Sciatic nerve (tissue), 2 donors: ENCODE results near the gene CACNB2. TPM values are rescaled to one million over a fixed set of nuclear protein-coding genes. Genes with fewer than 3 reads are reported as not detected.

Source experiments
- ATAC-seq: fragments of 200-7000 bp; cut with Tn5 transposase; one replicate; pipeline ENCODE4 v1.9.1; 2020; ENCODE audit warnings: mild to moderate bottlenecking, moderate library complexity
- DNase-seq: peaks from one replicate; pipeline ENCODE4 v3.0.0-alpha.2; 2020; ENCODE audit warnings: low spot score
- intact Hi-C: fragments of 100-400 bp; cut with DNase I; formaldehyde crosslinking; loops from one replicate; pipeline ENCODE4 v1.14.2; 2022
- total RNA-seq: library from RNA; stranded (reverse); fragmentation: NEBNext Ultra II Directional; extraction: Animal tissue kit (Norgen Biotek cat#: 25700); gene quantifications from one replicate; pipeline ENCODE4 v1.2.1, GENCODE V29; 2021
- donor health status: DM: no; HTN: no; CAD: no.
- donor health status: DM: no; HTN: no; CAD: no.

The CACNB2 gene
- total RNA-seq, 1 donor from 2014 or later, result 1.2 TPM

DNA sequence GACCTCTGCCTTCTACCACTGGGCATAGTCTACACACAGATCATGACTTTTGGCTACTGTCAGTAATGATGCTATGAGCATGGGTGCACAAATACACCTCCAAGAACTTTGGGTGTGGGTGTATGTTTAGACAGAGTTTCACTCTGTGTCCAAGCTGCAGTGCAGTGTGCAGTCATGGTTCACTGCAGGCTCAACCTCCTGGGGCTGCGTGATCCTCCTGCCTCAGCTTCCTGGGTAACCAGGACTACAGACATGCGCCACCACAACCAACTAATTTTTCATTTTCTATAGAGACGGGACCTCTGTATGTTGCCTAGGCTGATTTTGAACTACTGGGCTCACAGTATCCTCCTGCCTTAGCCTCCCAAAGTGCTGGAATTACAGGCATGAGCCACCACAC, 316.8 kb downstream of the CACNB2 start:
- intact Hi-C loops, result no loop called here
- ATAC-seq, result no peak
- no peak for DNase-seq

DNA sequence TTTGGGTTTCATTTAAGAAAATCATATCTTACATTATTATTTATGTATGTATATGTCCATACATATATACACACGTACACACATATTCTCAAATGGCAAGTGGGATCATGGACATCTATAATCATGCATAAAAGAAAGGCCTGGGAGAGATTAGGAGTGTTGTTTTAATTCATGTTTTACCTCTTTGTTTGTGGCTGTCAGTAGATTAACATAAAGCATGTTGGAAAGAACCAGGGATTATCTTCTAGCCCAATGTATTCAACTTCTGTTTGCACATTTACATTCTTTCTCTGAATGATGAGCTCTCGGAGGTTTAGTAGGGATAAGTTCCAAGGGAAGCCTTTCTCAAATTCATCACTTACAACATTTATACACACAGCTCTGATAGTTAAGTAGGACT, 319.8 kb downstream of the CACNB2 start:
- DNase-seq (no peak), ATAC-seq (no peak)
- intact Hi-C loops, result no loop called here

DNA sequence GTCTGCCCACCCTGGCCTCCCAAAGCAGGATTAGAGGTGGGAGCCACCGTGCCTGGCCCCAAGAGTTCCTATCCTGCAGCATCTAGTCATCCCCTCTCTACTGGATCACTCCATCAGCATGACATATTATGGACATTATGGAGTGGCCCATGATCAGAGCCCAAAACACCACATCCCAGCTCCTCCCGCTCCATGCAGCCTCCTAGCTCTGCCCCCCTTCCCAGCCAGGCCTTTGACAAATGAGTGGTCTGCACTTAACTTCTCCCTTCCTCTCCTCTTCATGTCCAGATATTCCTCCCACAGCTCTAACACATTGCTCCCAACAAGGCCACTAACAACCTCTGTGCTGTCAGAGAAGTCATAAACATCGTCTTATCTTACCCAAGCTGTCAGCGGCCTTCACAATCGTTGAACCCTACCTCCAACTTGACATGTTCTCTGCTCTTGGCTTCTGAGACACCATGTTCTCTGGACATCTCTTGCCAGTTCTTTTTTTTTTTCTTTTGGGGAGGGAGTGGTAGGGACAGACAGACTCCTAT, 323.5 kb downstream of the CACNB2 start:
- intact Hi-C loops, result no loop called here
- DNase-seq (no peak), ATAC-seq (no peak)

DNA sequence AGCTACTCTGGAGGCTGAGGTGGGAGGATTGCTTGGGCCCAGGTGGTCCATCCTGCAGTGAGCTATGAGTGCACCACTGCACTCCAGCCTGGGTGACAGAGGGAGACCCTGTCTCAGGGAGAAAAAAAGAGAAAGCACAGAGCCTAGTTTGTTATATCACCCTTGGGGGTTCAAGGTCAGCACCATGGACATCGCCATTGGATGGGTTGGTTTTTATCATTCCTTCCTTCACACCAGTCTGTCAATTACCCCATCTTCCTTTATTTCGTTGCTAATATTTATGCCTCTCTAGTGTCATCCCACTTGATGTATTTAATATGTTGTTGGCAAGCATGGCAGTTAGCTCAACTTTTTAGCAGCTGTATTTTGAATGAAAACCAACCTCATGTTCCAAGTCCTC, 328.9 kb downstream of the CACNB2 start:
- intact Hi-C loops, result no loop called here
- DNase-seq (no peak), ATAC-seq (no peak)

DNA sequence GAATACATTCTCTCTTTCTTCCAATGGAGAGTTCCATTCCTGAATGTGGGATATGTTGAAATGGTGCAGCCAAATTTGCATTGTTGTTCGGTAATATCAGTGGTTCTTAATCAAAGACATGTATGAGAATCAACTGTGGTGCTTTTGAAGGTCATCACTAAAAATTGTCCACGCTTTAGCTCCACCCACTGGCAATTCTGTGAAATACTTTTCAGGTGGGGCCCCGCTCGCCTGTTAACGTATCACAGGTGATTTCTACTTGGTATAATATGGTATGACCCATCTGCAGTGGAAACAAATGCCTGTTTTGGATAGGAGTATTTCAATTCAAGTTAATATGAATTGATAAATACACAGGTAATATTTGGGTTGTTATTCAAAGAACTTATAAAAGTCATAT, 332.8 kb downstream of the CACNB2 start:
- DNase-seq, result no peak
- intact Hi-C loops, result no loop called here
- no peak for ATAC-seq

DNA sequence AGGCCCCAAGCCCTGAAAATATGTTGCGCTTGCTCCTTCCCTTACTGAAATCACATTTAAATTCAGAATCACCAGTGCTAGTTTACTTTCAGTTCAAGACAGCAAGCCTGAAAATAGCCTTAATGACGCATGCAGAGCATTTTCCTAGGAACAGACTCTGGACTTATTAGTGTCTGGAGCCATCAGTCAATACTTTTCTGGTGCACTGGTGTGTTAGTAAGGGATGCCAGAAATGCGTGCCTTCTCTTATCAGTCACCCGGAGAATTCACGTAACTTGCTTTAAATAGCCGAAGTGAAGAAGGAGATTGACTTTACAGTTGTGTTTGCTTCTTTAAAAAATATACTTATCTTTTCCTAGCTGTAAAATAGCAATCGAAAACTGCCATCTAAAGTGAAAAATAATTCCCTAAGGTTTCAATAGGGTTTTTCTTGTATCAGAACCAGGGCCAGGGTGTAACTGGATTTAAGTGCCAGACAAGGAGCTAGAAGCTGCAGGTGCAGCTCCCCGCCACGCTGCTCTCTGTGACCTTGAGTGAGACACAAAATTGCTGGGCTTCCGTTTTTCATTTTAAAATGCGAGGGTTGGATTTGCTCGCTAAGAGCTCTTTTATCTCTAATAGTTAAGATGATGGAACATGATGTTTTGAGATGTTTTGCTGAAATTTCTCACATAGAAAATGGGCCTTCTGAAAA, 333.3 kb downstream of the CACNB2 start:
- intact Hi-C loops, result no loop called here
- DNase-seq (no peak), ATAC-seq (no peak)

DNA sequence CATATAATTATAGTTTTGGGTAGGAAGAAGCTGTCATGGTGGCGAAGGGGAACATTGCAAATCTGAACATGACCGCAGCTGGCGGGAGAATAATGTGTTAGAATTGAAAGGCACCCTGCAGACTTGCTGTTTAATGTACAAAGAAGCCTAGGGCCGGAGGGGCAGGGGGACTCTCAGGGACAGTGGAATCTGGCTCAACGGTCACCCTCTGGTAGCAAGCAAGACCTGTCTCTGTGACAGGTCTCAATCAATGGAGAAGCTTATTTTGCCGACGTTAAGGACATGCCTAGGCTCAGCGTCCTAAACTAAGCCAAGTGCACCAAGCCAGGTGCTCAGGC, 333.9 kb downstream of the CACNB2 start:
- DNase-seq (no peak), ATAC-seq (no peak)
- intact Hi-C loops, result no loop called here

DNA sequence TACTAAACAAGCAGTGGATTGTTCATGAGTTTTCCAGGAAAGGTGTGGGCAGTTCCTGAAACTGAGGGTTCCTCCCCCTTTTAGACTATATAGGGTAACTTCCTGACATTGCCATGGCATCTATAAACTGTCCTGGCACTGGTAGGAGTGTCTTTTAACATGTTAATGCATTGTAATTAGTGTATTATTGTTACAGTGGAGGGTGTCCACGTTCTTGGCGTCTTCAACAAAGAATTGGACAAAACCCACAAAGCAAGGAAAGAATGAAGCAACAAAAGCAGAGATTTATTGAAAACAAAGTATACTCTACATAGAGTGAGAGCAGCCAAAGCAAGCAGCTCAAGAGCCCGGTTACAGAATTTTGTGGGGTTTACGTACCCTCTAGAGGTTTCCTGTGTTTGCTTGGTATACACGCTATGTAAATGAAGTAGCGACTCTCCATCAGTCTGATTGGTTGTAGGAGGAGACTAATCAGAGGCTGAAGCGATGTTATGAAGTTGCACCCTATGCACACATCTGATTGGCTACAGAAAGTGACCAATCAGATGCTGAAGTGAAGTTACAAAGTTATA, 335.9 kb downstream of the CACNB2 start:
- ATAC-seq, result no peak
- intact Hi-C loops, result no loop called here
- no peak for DNase-seq

DNA sequence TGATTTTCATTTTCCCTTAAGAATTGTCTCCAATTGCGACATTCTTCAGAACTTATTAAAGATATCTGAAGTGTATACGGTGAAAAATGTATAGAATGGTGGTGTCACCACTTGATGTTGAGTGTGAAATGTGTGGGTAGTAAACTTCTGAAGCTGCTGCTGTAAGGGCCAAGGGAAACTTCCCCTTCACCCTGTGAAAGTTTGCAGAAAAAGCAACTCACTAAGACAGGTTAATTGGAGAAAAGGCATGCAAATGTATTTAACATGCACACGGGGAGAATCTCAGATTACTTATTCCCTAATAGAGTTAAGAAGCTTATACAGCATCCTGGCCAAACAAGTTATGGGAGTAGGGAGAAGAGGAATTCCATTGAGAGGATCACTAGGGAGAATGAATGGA, 338.1 kb downstream of the CACNB2 start:
- no peak for ATAC-seq
- DNase-seq, result no peak
- intact Hi-C loops, result no loop called here

DNA sequence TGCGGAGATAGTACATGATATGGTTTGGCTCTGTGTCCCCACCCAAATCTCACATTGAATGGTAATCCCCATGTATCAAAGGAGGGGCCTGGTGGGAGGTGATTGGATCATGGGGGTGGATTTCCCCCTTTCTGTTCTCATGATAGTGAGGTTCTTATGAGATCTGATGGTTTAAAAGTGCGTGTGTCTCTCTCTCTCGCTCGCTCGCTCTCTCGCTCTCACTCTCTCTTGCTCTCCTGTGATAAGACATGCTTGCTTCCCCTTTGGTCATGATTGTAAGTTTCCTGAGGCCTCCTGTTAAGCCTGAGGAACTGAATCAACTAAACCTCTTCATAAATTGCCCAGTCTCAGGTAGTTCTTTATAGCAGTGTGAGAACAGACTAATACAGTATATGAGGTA, 339.3 kb downstream of the CACNB2 start:
- intact Hi-C loops, result no loop called here
- DNase-seq (no peak), ATAC-seq (no peak)

DNA sequence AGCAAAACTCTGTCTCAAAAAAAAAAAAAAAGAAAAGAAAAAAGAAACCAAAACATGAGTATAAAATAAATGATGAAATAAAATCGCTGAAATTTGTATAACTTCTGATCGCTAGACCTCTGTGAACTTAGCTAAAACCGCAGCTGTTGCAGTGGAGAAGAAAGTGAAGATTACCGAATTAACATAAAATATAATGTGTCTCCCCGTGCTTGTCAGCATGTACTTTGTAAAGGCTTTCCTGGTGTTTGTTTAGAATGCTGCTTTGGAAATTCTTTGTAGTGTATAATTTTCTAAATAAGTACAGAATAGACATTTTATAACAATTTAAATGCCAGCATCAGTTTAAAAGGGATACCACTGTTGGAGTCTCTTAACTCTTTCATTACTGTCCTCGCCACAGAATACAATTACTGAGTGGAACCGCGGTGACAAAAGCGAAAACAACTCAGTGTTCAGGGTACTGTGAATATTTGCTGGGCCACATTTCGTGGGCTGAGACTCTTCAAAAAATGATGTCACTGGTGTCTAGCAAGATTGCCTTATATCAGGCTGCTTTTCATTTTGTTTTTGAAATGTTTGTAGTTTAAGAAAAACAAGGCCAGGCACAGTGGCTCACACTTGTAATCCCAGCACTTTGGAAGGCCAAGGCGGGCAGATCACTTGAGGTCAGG, 343.4 kb downstream of the CACNB2 start:
- ATAC-seq, result no peak
- intact Hi-C loops, result no loop called here

DNA sequence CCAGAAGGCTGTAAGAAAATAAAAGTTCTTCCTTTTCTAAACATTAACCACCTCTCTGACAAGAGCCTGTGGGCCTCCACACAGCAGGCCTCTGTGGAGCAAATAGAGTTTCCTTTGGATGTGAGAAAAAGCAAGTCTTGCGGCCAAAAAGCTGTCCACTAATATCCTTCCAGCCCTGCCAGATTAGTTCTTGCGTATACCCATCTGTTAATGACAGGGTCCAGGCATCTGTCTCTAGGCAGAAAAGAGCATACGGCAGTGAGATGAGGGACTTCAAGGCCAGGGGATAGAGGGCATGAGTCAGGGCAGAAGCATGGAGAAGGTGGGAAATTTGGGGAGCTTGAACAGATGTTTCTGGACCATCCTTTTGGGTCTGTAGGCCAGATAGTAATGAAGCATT, 346.2 kb downstream of the CACNB2 start:
- ATAC-seq (no peak), DNase-seq (no peak)
- intact Hi-C loops, result no loop called here

More for the DNA sequence above, 343.4 kb downstream of the CACNB2 start:
- no peak for DNase-seq

DNA sequence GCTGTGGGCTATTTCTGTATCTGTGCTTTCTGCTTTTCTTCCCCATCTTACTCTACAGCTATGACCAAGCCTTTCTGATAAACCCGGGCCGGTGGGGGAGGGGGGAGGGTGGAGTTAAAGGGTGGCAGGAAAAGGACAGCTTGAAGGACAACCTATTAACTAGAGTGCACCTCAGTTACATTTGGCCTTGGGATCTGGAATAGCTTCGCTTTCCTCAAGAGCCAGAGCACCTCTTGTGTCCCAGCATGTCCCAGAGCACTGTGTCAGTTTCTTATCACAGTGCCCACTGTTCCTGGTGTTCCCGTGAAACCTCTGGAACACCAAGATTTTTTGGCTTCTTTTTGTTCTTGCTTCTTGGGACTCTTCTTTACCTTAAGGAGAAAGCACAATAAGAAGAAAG, 350.5 kb downstream of the CACNB2 start:
- intact Hi-C loops, result no loop called here
- DNase-seq, result no peak
- no peak for ATAC-seq

DNA sequence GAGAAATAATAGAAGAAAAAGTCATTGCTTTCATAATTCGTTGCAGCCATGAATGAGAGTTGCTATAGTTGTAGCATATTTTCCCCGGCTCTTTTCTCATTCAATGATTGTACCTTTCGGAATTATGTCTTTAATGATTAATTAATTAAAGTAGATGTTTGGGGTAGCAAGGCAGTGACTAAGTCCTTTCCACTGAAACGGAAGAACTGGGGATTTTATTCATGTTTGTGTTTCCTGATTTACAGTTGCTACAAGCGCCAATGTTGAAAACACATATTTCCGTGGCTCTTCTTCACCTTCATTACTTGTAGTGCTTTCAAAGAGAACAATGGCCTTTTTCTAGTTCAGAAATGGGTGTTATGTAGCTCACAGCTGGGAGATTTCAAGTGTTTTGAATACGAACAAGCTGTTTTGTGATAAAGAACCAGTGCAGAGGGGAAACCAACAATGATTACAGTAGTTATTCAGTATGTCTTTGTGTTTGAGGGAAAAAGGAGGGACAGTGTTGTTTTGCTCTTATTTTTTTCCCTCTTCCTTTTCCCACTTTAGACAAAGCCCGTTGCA, 357.7 kb downstream of the CACNB2 start:
- no peak for DNase-seq
- intact Hi-C loops, result no loop called here
- ATAC-seq, result no peak

DNA sequence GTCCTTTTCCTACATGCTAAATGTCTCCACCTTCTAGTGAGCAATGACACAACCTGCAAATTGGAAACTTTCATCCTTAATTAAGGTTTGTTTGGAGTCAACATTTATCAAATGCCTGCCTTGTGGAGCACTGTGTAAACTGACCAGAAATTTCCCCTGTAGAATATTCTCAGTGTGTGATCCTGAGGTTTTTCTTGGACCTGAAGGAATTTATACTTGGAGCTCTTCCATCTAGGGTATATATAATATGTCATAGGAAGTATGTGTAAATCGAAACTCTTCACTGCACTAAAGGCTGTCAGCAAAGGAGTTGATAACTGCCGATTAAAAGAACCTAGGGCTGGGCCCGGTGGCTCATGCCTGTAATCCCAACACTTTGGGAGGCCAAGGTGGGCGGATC, 358.8 kb downstream of the CACNB2 start:
- ATAC-seq (no peak), DNase-seq (no peak)
- intact Hi-C loops, result no loop called here

DNA sequence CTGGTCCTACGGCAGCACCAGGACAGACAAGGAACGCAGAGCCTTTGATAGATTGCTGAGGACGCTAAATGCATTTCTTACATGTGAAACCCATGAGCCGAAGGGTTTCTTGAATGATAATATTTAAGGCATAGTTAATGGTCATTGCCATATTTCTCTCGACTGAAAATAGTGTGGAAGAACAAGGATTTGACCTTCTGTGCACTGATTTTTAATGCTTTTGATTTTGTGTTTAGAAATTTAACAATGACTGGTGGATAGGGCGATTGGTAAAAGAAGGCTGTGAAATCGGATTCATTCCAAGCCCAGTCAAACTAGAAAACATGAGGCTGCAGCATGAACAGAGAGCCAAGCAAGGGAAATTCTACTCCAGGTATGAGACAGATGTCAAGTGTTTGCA, 360.4 kb downstream of the CACNB2 start:
- intact Hi-C loops, result no loop called here
- no peak for DNase-seq
- ATAC-seq, result no peak

DNA sequence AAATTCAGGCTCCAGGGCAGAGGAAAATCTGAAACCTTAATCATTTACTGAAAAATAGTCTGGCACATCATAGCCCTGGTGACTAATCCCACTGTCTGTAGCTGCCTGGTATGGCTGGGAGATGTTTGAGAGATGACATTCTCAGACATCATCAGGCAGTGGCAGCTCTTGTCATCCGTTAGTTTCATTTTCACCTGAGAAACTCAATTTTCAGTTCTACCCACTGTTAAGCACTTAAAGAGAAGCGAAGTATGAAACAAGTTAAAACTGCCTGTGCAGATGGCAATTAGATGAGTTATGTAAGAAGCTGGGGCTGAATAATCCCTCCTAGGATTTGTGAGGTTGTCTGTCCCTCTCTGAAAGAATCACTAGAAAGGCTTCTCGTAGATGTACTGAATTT, 361.0 kb downstream of the CACNB2 start:
- ATAC-seq, result no peak
- intact Hi-C loops, result no loop called here

DNA sequence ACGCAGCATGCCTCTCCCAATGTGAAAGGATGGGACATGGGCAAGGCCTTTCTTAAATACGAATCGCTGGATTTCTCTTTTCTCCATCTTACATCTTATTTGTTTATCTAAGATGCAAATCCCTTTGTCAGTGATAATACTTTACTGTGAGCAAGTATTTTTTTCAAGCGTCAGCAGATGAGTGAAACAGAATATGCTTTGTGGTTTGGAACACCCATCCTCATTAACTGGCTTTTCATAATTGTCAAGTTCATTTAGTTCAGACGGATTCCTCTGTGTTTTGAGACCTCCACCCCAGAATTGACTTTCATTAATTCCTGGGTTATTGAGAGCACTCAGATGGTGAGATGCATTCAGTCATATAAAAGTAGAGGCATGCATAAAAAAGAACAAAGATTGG, 361.4 kb downstream of the CACNB2 start:
- DNase-seq (no peak), ATAC-seq (no peak)
- intact Hi-C loops, result no loop called here

More for the DNA sequence above, 361.0 kb downstream of the CACNB2 start:
- no peak for DNase-seq

DNA sequence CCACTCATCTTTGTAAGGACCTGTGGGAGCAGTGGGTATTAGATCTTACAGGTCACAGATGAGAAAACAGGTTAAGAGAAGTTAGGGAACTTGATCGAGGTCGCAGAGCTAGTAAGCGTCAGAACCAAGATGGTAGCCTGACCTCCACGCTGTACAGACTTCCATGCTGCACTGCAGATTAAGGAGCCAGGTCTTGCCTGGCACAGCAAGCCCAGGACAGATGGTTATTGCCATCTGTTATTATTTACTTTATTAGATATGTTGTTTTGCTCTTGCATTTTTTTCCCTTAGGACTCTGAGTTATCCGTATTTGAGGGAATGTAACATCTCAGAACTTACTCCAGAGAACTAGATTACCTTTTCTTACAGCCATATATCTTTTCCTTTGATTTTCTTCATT, 363.9 kb downstream of the CACNB2 start:
- ATAC-seq (no peak), DNase-seq (no peak)
- intact Hi-C loops, result no loop called here

DNA sequence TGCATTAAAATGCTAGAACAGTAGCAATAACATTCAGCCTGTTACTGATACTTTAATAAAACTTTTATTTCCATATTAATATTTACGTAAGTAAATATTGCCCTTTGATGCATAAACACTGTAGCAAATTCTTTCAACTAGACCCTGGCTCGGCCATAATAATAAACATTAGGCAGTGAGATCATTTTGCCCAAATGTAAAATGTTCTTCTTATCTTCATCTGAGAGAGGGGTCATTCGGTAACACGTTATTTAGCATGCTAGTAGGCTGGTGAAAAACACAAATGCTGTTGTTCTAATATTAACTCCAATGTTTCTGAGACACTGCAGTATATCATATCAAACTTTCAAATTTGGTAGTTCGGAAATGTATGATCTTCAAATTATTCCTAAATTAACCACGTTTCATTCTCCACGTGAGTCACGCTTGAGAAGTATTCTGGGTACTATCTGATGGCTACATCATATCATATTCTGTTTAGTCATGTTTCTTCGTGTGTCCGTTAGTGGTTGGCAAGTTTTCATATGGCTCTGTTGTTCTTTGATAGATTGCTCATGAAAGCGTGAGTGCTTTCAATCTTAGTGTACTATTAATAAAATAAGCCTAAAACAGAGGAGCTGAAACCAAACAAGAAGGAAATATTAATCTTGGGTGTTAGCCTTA, 365.4 kb downstream of the CACNB2 start:
- intact Hi-C loops, result no loop called here
- DNase-seq, result no peak
- no peak for ATAC-seq
